ENCODE measurements around the gene WWOX.

DNA sequence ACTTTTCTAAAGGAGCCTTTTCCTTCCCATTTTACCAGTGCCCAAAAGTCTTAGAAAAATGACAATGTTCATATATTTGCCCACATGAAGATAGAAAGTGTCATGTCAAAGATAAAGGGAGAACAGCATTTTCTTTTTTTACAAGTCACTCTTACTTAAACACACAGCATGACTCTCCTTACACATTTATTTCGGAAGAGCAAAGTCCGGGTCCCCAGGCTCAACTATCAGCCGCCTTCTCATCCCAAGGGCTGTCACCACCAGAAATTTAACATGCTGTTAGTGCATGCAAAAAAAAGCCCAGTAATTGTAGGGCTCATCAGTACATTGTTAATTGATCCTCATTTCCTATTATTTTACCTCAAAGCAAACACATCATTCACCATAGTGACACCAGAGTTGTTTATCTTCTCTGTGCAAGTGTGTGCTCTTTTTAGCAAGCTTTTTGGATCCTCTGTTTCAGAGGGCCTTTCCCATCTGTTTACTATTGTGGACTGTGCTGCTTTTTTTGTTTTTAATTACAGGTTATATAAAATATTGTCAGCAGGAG, 560.3 kb downstream of the WWOX start:
- TF ChIP-seq CTCF (optimal IDR thresholded peaks at IDR 0.05 in 1 of 3, IDR thresholded peaks at IDR 0.05 in 1 of 3, conservative IDR thresholded peaks at IDR 0.05 in 1 of 3; ENCODE audit: extremely low read depth in 1 of 3, insufficient read depth in 2 of 3, low read length in 3 of 3) = no peak
- no peak for TF ChIP-seq EZH2 (IDR thresholded peaks at IDR 0.05; ENCODE audit: low read length)

Measured in keratinocyte (primary cell).